Sigmoid colon (tissue), 7 donors: ENCODE results near the gene RGS7. TPM values are rescaled to one million over a fixed set of nuclear protein-coding genes. Genes with fewer than 3 reads are reported as not detected.

Source experiments
- DNase-seq: peaks from one replicate; pipeline ENCODE4 v3.0.0-alpha.2; 2019
- H3K27ac ChIP-seq, 4 donors: fragments of 200-600 bp; sonication (generic); one replicate each; pipeline ENCODE4 v1.5.1; 2016 to 2019; ENCODE audit warnings: mild to moderate bottlenecking in 1 of 4
- H3K27me3 ChIP-seq, 3 donors: fragments of 200-600 bp; sonication (generic); one replicate each; pipeline ENCODE4 v1.5.1; 2019; ENCODE audit warnings: mild to moderate bottlenecking in 1 of 3
- H3K36me3 ChIP-seq, 4 donors: fragments of 200-600 bp; sonication (generic); one replicate each; pipeline ENCODE4 v1.5.1; 2016 to 2019
- H3K4me1 ChIP-seq, 4 donors: fragments of 200-600 bp; sonication (generic); one replicate each; pipeline ENCODE4 v1.5.1; 2017 to 2019
- H3K4me3 ChIP-seq, 4 donors: fragments of 200-600 bp; sonication (generic); one replicate each; pipeline ENCODE4 v1.5.1; 2017 to 2019; ENCODE audit warnings: mild to moderate bottlenecking in 2 of 4, moderate library complexity in 1 of 4
- H3K9me3 ChIP-seq, 4 donors: fragments of 200-600 bp in 3 of 4; sonication (generic) in 3 of 4; one replicate each; pipeline versions ENCODE4 v1.5.1 to v1.6.1; 2013 to 2019
- CTCF ChIP-seq, 4 experiments: fragments of 450-650 bp in 3 of 4; fragments of 200-600 bp in 1 of 4; IDR thresholded peaks; one replicate each; pipeline ENCODE4 v1.5.1; 2016 to 2019; ENCODE audit warnings: antibody characterized with exemption in 4 of 4, mild to moderate bottlenecking in 3 of 4, moderate library complexity in 2 of 4
- EP300 ChIP-seq, 4 donors: sonication (generic); formaldehyde crosslinking; IDR thresholded peaks; one replicate each; pipeline ENCODE4 v1.6.1; 2017; ENCODE audit warnings: antibody characterized with exemption in 4 of 4
- POLR2A ChIP-seq, 2 donors: fragments of 450-650 bp; IDR thresholded peaks; one replicate each; pipeline ENCODE4 v1.6.1; 2016; ENCODE audit warnings: antibody characterized with exemption in 2 of 2, mild to moderate bottlenecking in 2 of 2, moderate library complexity in 2 of 2
- POLR2AphosphoS5 ChIP-seq, 4 donors: sonication (generic); formaldehyde crosslinking; IDR thresholded peaks; one replicate each; pipeline ENCODE4 v1.6.1; 2017; ENCODE audit warnings: antibody characterized with exemption in 4 of 4
- WGBS, 2 donors: extraction: QIAGEN DNeasy Blood & Tissue Kit; methylation state at CpG; one replicate each; pipeline ENCODE4 v1.1.7; 2013; 5-methylcytosine and 5-hydroxymethylcytosine counted together
- intact Hi-C: fragments of 100-400 bp; cut with DNase I; formaldehyde crosslinking; loops from one replicate; pipeline ENCODE4 v1.15.1; 2023
- polyA plus RNA-seq, 3 donors: library from polyadenylated mRNA; stranded (reverse); fragments of 200-250 nt; gene quantifications; one replicate each; pipeline ENCODE4 v1.2.3, GENCODE V29; 2013
- total RNA-seq, 4 donors: library from RNA; depleted of rRNA; stranded (reverse); fragments of >200 nt; gene quantifications; one replicate each; pipeline ENCODE4 v1.1.0, GENCODE V29; 2016
- donor health status: healthy with polysubstance abuse.
- donor health status: Bipolar disorder and iron deficiency.
- donor health status: healthy.

Gene RGS7
- total and polyA plus RNA-seq, 7 donors = 0.10 to 1.8 (median 0.33) TPM; not detected in 4

- no peak for DNase-seq
- no peaks in the 10 kb centered on the region for H3K27me3 ChIP-seq
- H3K27ac ChIP-seq = no peak overlapping the region
- H3K36me3 ChIP-seq = no peaks in the 10 kb centered on the region
- peaks cover 0 to 6% (median under 1%) of the 10 kb centered on the region in 4 donors for H3K9me3 ChIP-seq
- H3K4me3 ChIP-seq = no peak overlapping the region
- TF ChIP-seq CTCF (IDR thresholded peaks at IDR 0.05) = no peak
- no peak for TF ChIP-seq POLR2AphosphoS5 (IDR thresholded peaks at IDR 0.05)
- TF ChIP-seq POLR2A (IDR thresholded peaks at IDR 0.05) = no peak
- no peak for TF ChIP-seq EP300 (IDR thresholded peaks at IDR 0.05)
- intact Hi-C loops = no loop called here
- H3K4me1 ChIP-seq = no peaks in the 10 kb centered on the region
These were observed 84.2 kb downstream of the RGS7 start for GRCh38 chr1:241272828-241273227.

GRCh38 chr1:241271427-241271826, 85.6 kb downstream of the RGS7 start:
- intact Hi-C loops = no loop called here

GRCh38 chr1:241270016-241270415, 87.0 kb downstream of the RGS7 start:
- Histone ChIP-seq H3K27me3 (no peaks in the 10 kb centered on the region), H3K4me3 (no peak overlapping the region), H3K4me1 (no peaks in the 10 kb centered on the region), H3K36me3 (no peaks in the 10 kb centered on the region), H3K27ac (no peak overlapping the region), H3K9me3 (peaks cover 0 to 6% (median under 1%) of the 10 kb centered on the region in 4 donors)
- WGBS, 2 donors = 64 to 84% methylated on average over 2 of the region's 2 CpGs
- intact Hi-C loops = no loop called here
- TF ChIP-seq CTCF (IDR thresholded peaks at IDR 0.05) (no peak), EP300 (IDR thresholded peaks at IDR 0.05) (no peak), POLR2A (IDR thresholded peaks at IDR 0.05) (no peak), POLR2AphosphoS5 (IDR thresholded peaks at IDR 0.05) (no peak)
- no peak for DNase-seq

More at GRCh38 chr1:241271427-241271826, 85.6 kb downstream of the RGS7 start:
- Histone ChIP-seq H3K4me1 (no peaks in the 10 kb centered on the region), H3K4me3 (no peak overlapping the region), H3K27me3 (no peaks in the 10 kb centered on the region), H3K9me3 (peaks cover 0 to 6% (median under 1%) of the 10 kb centered on the region in 4 donors), H3K36me3 (no peaks in the 10 kb centered on the region), H3K27ac (no peak overlapping the region)
- 23 to 73% methylated on average over 1 of the region's 1 CpG for WGBS, 2 donors
- TF ChIP-seq POLR2AphosphoS5 (IDR thresholded peaks at IDR 0.05) (no peak), EP300 (IDR thresholded peaks at IDR 0.05) (no peak), POLR2A (IDR thresholded peaks at IDR 0.05) (no peak), CTCF (IDR thresholded peaks at IDR 0.05) (no peak)
- no peak for DNase-seq

GRCh38 chr1:241269116-241269515, 87.9 kb downstream of the RGS7 start:
- intact Hi-C loops = no loop called here
- 73 to 86% methylated on average over 9 of the region's 9 CpGs for WGBS, 2 donors

More at GRCh38 chr1:241269116-241269515, 87.9 kb downstream of the RGS7 start:
- no peak overlapping the region for H3K27ac ChIP-seq
- no peaks in the 10 kb centered on the region for H3K27me3 ChIP-seq
- no peaks in the 10 kb centered on the region for H3K36me3 ChIP-seq
- H3K4me1 ChIP-seq = no peaks in the 10 kb centered on the region
- H3K4me3 ChIP-seq = no peak overlapping the region
- no peak for DNase-seq
- no peak for TF ChIP-seq CTCF (IDR thresholded peaks at IDR 0.05)
- TF ChIP-seq POLR2A (IDR thresholded peaks at IDR 0.05) = no peak
- no peak for TF ChIP-seq POLR2AphosphoS5 (IDR thresholded peaks at IDR 0.05)
- TF ChIP-seq EP300 (IDR thresholded peaks at IDR 0.05) = no peak
- peaks cover 0 to 6% (median under 1%) of the 10 kb centered on the region in 4 donors for H3K9me3 ChIP-seq
